A673 (cell line): Measurements from ENCODE around the gene DLGAP1. TPM values are rescaled to one million over a fixed set of nuclear protein-coding genes. Genes with fewer than 3 reads are reported as not detected.
A peak's percentile ranks its signal among the peaks of the same experiment; 100 is the strongest.

Experiments
- BruUV-seq: library from RNA; stranded (reverse); fragments of 400-500 nt; replicated peaks from 2 replicates; lab custom pipeline; 2021; lab: Mats Ljungman, UMichigan
- CTCF ChIA-PET: fragments of 300-600 bp; sonication (Branson Sonifier 250); formaldehyde crosslinking; loops from one replicate; lab custom pipeline; 2022; ENCODE audit warnings: antibody characterized with exemption; lab: Charles Lee
- POLR2A ChIA-PET: fragments of 300-600 bp; sonication (Branson Sonifier 250); formaldehyde crosslinking; loops from one replicate; lab custom pipeline; 2022; ENCODE audit warnings: antibody characterized with exemption; ENCODE audit not compliant: low non-redundant PET; lab: Charles Lee
- DNase-seq: peaks from one replicate; pipeline ENCODE4 v3.0.0-alpha.2; 2015; ENCODE audit warnings: low spot score
- H3K27ac ChIP-seq: fragments of 200-600 bp; sonication (generic); 2 replicates; pipeline ENCODE4 v1.5.1; 2016; ENCODE audit warnings: mixed run types, low read depth, mild to moderate bottlenecking, mixed read lengths, antibody characterized with exemption, low read length; ENCODE audit not compliant: poor library complexity, severe bottlenecking
- H3K27me3 ChIP-seq: fragments of 200-600 bp; sonication (generic); replicated peaks from 2 replicates; pipeline ENCODE4 v1.6.1; 2017; ENCODE audit warnings: mixed run types, low read depth, mild to moderate bottlenecking, mixed read lengths, antibody characterized with exemption, low read length; ENCODE audit not compliant: insufficient read depth, poor library complexity
- H3K36me3 ChIP-seq: fragments of 200-600 bp; sonication (generic); 2 replicates; pipeline ENCODE4 v1.6.1; 2016; ENCODE audit warnings: mixed run types, mild to moderate bottlenecking, mixed read lengths, antibody characterized with exemption, low read length; ENCODE audit not compliant: insufficient read depth, poor library complexity, severe bottlenecking
- H3K4me1 ChIP-seq: fragments of 200-600 bp; sonication (generic); 2 replicates; pipeline ENCODE4 v1.6.1; 2017; ENCODE audit warnings: mixed run types, mild to moderate bottlenecking, mixed read lengths, antibody characterized with exemption, low read length; ENCODE audit not compliant: insufficient read depth, poor library complexity, severe bottlenecking
- H3K4me3 ChIP-seq: fragments of 200-600 bp; sonication (generic); 2 replicates; pipeline ENCODE4 v1.5.1; 2016; ENCODE audit warnings: low read depth, mixed run types, mild to moderate bottlenecking, mixed read lengths, low read length; ENCODE audit not compliant: poor library complexity, severe bottlenecking
- H3K9me3 ChIP-seq: fragments of 200-600 bp; sonication (generic); 2 replicates; pipeline ENCODE4 v1.6.1; 2016; ENCODE audit warnings: mixed run types, low read depth, mild to moderate bottlenecking, mixed read lengths, antibody characterized with exemption, low read length; ENCODE audit not compliant: poor library complexity, severe bottlenecking
- EZH2 ChIP-seq: fragments of 200-600 bp; sonication (generic); IDR thresholded peaks from 2 replicates; pipeline ENCODE4 v1.6.1; 2017; ENCODE audit warnings: borderline replicate concordance, low read depth, mild to moderate bottlenecking, mixed read lengths, antibody characterized with exemption, low read length; ENCODE audit not compliant: poor library complexity, severe bottlenecking
- intact Hi-C: fragments of 100-400 bp; cut with micrococcal nuclease; formaldehyde crosslinking; loops from one replicate; pipeline ENCODE4 v1.10.0; 2022; ENCODE audit not compliant: unreplicated experiment
- total RNA-seq: library from RNA; stranded (reverse); gene quantifications from 2 replicates; pipeline ENCODE4 v1.2.3, GENCODE V29; 2021
- TF ChIP-seq, protein P1 (sequence below): fragments of 300-800, 200-600 bp; sonication (generic); conservative IDR thresholded peaks from 2 replicates; pipeline ENCODE4 v1.5.1; 2017; ENCODE audit warnings: low read depth, mild to moderate bottlenecking, antibody characterized with exemption, low read length, moderate library complexity, mixed read lengths

DLGAP1 gene
- total RNA-seq, 1 experiment from 2014 or later = 135 TPM

GRCh38 chr18:3748086-3748485 lies 707.0 kb downstream of the DLGAP1 start:
- H3K36me3 ChIP-seq = peaks cover 13% of the 10 kb centered on the region
- BruUV-seq = no TSS peak
- ChIA-PET CTCF (no interaction called here), POLR2A (no interaction called here)
- intact Hi-C loops = loop anchor here (10.0 kb wide), 2 partner anchors 293 to 517 kb away; partner anchors contain the start of gene TGIF1
- peaks cover 9% of the 10 kb centered on the region for H3K4me1 ChIP-seq
- peak overlapping the region; percentile 39 for H3K27ac ChIP-seq
- DNase-seq = no peak
- TF ChIP-seq, protein P1, sequence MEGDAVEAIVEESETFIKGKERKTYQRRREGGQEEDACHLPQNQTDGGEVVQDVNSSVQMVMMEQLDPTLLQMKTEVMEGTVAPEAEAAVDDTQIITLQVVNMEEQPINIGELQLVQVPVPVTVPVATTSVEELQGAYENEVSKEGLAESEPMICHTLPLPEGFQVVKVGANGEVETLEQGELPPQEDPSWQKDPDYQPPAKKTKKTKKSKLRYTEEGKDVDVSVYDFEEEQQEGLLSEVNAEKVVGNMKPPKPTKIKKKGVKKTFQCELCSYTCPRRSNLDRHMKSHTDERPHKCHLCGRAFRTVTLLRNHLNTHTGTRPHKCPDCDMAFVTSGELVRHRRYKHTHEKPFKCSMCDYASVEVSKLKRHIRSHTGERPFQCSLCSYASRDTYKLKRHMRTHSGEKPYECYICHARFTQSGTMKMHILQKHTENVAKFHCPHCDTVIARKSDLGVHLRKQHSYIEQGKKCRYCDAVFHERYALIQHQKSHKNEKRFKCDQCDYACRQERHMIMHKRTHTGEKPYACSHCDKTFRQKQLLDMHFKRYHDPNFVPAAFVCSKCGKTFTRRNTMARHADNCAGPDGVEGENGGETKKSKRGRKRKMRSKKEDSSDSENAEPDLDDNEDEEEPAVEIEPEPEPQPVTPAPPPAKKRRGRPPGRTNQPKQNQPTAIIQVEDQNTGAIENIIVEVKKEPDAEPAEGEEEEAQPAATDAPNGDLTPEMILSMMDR = no peak
- no peak for TF ChIP-seq EZH2
- H3K9me3 ChIP-seq = peaks cover 3% of the 10 kb centered on the region
- no peaks in the 10 kb centered on the region for H3K27me3 ChIP-seq
- no peak overlapping the region for H3K4me3 ChIP-seq

- POLR2A ChIA-PET = no interaction called here
- TF ChIP-seq EZH2 = no peak
- TF ChIP-seq, protein P1 = no peak
- CTCF ChIA-PET = no interaction called here
- Histone ChIP-seq H3K27ac (peak overlapping the region; percentile 39), H3K9me3 (peaks cover 3% of the 10 kb centered on the region), H3K36me3 (peaks cover 13% of the 10 kb centered on the region), H3K4me3 (no peak overlapping the region), H3K27me3 (no peaks in the 10 kb centered on the region), H3K4me1 (peaks cover 10% of the 10 kb centered on the region)
- no peak for DNase-seq
- no TSS peak for BruUV-seq
- intact Hi-C loops = loop anchor here (10.0 kb wide), 2 partner anchors 293 to 517 kb away; partner anchors contain the start of gene TGIF1
Measured at GRCh38 chr18:3747176-3747973, 707.7 kb downstream of the DLGAP1 start.

DNA sequence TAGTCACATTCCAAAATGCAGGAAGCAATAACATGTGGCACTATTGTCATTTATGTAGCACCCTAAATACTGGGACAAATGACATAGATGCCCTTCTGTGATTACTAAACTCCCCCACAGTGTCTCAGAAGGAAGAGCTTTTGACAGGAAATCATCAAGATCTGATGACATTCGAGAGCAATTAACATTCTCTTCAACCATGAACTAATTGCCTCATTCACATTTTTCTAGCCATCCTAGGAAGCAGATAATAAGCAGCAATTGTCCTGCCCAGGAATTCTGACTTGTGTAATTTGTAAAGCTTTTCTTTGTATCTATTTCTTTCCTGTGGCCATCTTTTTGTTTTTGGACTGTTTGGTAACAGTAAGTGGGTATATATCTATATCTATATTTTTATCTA lies 712.6 kb downstream of the DLGAP1 start:
- H3K27me3 ChIP-seq = no peaks in the 10 kb centered on the region
- peaks cover 33% of the 10 kb centered on the region for H3K36me3 ChIP-seq
- intact Hi-C loops = loop anchor here (1.0 to 10.0 kb wide), 5 partner anchors 91 to 522 kb away; partner anchors contain the start of gene TGIF1
- H3K27ac ChIP-seq = peak overlapping the region; percentile 98
- peak overlapping the region; percentile 26 for H3K4me3 ChIP-seq
- peaks cover 8% of the 10 kb centered on the region for H3K9me3 ChIP-seq
- TF ChIP-seq EZH2 = no peak
- TF ChIP-seq, protein P1 = no peak
- peaks cover 16% of the 10 kb centered on the region for H3K4me1 ChIP-seq
- peak; percentile 98 for DNase-seq
- ChIA-PET CTCF (interaction anchor here (0.5 to 1.1 kb wide), 5 partner anchors 29 to 460 kb away, joined by 3 to 7 read pairs (median 3); no protein-coding TSS in a partner anchor), POLR2A (interaction anchor here (0.5 to 1.2 kb wide), 8 partner anchors 10 to 826 kb away, joined by 3 to 10 read pairs (median 4); no protein-coding TSS in a partner anchor)
- BruUV-seq = no TSS peak
